Measurements from ENCODE around the gene SLC25A11.

DNA sequence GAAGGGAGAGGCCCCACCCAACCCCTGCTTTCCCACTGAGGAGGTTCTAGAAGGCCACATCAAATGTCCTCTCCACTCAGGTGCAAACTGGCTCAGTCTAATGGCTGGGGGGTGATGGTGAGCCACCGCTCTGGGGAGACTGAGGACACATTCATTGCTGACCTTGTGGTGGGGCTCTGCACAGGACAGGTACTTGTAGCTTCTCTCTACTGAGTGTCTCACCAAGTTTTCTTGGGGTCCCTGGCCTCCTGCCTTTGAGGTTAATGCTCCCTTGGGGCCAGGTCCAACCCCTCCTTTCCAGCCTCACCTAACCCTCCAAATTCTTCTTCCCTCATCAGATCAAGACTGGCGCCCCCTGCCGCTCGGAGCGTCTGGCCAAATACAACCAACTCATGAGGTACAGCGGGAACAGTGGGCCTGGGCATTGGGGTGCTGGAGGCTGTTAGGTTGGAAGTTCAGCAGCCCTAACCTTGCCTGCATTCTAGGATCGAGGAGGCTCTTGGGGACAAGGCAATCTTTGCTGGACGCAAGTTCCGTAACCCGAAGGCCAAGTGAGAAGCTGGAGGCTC is 16.7 kb upstream of the SLC25A11 start:
- TF ChIP-seq CTCF (IDR thresholded peaks at IDR 0.05; ENCODE audit: low read depth, low read length) = peak; percentile 59
- no peak for TF ChIP-seq EZH2phosphoT487 (IDR thresholded peaks at IDR 0.05; ENCODE audit: low read depth)

Measured in OCI-LY3 (cell line).